Measurements from ENCODE around the gene CELSR1.
"Not testable (repeated sequence)": the region's sequence is repeated elsewhere in the genome, so short reads cannot be mapped to it uniquely, and the experiment has no call there.

Gene CELSR1

DNA sequence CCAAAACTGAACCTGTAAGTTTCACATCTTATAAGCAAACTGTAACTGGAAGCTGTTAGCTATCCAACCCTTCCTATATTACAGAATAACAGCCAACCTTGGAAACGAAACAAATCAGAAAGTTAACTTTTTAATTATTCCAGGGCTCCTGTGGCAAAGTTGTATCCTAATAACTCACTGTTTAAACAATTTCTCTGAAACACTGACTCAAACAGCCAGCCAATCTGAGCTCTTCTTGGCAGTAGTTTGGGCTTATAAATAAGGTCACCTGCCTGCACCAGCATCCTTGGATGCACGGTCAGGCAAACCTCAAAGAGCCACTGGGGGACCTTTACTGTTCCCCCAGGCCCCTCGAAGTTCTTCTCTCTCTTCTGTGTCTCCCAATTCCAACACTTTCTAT lies 5.0 kb downstream of the CELSR1 start:
- DNase-seq (ENCODE audit: low spot score): no peak

DNA sequence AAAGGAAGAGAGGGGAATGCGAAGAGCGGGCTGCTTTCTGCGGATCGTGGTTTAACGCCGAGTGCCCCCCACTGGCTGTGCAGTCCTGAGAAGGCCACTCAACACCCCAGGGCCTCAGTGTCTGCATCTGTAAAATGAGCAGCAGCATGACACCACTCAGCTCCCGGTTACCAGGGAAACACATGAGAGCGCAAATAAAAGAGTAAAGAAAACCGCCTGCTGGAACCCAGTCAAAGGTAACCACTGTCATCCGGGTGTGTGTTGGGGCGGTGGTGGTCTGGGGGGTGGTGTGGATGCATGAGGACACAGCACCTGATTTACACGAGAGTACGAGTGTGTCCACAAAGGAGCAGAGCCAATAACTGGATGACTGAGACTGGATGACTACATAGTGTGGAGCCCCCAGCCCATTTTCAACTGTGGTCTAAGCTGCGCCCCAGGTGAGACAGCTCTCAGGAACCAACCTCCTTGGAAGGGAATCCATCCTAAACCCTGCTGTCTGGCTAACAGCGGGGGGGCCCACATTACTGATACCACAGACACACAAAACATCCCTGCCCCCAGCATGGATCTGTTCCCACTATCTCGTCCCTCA lies 5.7 kb downstream of the CELSR1 start:
- no peak for DNase-seq (ENCODE audit: low spot score)

DNA sequence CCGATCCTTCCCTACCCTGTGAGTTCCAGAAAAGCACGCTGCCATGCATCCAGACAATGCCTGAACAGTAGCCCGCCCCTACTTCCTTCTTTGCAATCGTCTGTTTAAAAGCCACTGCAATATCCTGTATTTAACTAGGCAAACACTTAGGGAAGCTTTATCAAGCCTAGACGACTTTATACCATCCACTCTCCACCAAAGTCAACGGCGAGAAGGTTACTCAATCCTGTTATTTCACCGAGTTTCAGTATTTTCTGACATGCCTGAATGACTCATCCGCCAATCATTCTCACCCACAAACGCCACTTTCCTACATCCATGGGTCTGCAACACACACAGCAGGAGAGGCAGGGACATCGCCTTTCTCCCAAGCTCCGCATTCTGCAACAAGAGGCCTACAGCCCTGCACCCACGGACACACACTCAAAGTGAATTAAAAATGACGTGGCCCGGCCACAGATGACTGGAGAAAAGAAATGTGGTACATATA lies 9.3 kb downstream of the CELSR1 start:
- no peak for DNase-seq (ENCODE audit: low spot score)

DNA sequence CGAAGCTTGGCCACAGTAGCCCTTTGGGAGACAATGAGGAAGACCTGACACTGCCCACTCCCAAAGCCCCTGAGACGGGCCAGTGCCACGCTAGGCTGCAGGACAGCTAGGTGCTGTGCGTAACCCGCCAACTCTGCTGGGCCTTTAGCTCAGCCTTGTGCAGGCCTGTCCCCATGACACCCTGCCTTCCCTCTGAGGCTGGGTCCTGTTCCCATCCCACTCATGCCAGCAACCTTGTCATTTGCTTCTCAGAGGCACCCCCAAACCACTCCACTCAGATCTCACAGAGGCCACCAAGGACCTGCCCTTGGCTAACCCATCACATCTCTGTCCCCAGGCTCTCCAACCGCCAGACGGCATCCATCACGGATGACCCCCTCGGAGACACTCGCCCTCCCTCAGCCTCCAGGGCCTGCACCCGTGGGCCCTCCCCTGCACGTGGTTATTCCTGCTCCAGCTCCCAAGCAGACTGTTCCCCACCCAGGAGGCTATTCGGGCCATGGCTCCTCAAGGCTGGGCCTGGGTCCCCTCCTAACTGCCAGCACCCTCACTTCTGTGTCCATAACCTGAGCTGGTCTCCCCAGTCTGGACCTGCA lies 11.1 kb downstream of the CELSR1 start:
- DNase-seq (ENCODE audit: low spot score): no peak

DNA sequence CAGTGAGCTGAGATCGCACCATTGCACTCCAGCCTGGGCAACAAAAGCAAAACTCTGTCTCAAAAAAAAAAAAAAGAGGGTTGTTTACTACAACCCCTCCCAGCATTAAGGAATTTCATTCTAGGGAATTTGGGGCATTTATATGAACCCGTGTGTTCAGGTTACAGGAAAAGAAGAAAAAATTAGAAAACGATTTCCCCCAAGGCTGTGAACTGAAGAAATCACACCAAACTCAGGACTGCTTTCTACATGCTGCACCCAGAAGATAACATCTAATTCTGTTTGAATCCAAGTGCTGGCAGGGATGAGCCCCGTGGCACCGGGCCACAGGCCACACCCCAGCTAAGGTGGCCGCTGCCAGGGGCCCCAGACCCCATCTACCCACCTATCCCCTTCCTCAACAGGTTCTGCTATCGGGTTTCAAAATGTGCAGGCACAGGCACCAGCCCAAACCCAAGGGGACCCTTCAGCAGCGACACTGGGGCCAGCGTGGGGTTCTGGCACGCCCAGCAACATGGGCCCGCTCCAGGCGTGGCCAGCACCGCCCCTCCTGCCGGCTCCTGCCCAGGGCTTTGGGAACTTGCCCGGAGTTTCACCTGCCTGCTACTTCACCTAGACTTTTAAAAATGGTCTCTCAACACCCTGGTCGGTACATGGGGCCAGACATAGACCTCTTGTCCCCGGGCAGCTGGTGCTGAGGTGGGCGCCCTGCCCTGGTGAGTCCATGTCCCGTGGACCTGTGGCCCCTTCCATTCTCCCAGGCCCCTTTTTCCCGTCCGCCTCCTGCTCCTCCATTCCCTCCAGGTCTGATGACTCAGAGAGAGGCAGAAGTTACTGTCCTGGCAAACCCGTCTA lies 11.8 kb downstream of the CELSR1 start:
- no peak for DNase-seq (ENCODE audit: low spot score)

DNA sequence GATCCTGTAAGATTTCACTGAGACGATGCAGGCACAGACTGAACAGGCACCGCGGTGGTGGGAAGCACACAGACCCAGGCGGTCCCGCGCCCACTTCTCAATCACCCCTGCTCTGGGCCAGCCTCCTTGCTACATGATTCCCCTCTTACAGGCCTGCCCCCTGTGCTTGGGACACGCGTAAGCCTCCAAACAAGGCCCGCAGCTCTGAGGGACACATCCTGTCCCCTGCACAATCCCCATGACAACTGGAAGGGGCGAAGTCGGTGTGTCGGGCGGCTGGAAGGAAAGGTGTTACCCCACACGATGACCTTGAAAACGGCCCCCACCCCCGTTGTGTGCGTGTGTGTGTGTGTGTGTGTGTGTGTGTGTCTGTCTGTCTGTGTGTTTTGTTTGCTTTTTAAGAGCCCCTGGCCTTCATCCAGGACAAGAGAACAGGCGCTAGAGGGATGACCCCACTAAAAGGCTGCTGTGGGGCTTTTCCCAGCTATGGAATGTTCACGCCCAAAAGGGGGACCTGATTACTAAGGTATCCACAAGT lies 13.1 kb downstream of the CELSR1 start:
- DNase-seq (ENCODE audit: low spot score): no peak

DNA sequence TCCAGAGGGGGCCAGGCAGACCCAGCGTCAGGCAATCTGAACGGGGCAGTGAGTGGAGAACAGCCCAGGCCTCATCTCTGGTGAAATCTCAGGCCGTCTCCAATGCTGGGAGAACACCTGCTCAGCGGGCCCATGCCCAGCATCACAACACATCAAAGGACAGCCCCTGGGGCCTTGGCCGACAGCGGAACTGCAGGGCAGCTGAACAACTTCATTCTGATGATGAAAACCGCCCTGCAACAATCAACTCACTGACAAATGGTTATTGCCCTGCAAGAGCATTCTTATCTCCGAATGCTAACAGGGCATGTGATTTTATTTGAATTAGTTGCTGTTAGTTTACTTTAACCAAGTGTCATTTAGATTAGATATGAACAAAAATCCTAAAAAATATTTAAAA lies 14.6 kb downstream of the CELSR1 start:
- peak; percentile 51 for DNase-seq (ENCODE audit: low spot score)

DNA sequence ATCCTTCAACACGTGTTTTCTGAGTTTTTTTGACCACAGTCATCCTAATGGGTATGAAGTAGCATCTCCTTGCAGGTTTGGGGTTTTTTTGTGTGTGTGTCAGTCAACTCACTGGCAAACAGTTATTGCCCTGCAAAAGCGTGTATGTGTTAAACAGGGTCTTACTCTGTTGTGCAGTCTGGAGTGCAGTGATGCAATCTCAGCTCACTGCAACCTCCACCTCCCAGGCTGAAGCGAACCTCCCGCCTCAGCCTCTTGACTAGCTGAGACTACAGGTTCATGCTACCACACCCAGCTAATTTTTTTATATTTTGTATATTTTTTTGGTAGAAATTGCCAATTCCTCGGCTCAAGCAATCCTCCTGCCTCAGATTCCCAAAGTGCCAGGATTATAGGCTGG lies 15.4 kb downstream of the CELSR1 start:
- no peak for DNase-seq (ENCODE audit: low spot score)

DNA sequence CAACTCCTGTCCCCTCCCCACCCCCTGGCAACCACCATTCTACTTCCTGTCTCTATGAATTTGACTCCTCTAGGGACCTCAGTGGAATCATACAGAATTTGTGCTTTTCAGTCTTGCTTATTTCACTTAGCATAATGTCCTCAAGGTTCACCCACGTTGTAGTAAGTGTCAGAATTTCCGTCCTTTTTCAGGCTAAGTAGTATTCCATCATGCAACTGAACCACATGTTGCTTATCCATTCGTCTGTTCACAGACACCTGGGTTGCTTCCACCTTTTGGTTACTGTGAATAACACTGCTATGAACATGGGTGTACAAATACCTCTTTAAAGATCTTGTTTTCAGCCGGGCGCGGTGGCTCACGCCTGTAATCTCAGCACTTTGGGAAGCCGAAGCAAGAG lies 16.5 kb downstream of the CELSR1 start:
- DNase-seq (ENCODE audit: low spot score): no peak

DNA sequence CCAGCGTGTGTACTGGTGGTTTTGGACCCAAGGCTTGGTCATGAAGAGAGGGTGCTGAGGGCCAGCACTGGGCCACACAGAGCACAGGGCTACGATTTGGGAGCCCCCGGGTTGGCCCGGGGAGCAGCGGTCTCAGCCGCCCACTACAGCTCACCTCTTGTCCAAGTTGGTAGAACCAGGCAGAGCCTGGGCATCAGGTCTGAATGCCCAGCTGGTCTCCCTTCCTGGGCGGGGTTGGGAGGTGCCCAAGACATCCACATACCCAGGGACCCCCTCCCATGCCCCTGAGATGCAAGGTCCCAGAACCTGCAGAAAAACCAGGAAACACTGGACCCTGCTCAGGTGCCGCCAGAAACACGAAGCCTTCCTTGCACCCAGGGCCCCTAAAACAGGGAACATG lies 18.0 kb downstream of the CELSR1 start:
- DNase-seq (ENCODE audit: low spot score): no peak

DNA sequence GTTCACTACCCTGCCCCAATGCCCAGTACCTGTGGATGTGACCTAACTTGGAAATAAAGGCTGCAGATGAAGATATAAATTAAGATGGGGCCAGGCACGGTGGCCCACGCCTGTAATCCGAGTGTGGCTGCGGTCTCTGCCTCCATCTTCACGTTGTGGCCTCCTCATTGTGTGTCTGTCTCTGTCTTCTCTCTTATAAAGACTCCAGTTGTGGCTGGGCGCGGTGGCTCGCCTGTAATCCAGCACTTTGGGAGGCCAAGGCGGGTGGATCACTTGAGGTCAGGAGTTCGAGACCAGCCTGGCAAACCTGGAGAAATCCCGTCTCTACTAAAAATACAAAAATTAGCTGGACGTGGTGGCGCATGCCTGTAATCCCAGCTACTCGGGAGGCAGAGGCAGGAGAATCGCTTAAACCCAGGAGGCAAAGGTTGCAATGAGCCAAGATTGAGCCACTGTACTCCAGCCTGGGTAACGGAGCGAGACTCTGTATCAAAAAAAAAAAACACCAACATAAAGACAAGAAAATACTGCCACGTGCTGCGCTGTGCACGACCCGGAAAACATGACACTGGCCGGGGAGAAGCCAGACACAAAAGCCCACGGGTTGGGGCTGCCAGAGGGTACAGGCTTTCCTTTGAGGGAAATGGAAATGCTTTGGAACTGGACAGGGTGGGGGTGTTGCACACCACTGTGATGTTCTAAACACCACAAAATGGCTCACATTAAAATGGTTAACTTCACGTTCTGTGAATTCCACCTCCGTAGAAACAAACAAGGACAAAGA lies 18.7 kb downstream of the CELSR1 start:
- DNase-seq (ENCODE audit: low spot score): no peak

DNA sequence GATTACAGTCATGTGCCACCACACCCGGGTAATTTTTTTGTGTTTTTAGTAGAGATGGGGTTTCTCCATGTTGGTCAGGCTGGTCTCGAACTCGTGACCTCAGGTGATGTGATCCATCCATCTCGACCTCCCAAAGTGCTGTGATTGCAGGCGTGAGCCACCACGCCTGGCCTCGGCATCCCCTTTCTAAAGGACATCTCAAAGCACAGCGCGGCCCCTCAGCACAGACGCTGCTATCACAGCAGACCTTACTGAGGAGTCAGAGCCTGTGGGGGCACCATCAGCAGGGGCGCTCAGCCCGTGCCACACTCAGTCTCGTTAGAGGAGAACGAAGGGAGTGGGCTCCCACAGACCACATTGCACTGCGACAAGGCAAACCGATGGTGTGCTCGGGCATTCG lies 19.4 kb downstream of the CELSR1 start:
- DNase-seq (ENCODE audit: low spot score): no peak

DNA sequence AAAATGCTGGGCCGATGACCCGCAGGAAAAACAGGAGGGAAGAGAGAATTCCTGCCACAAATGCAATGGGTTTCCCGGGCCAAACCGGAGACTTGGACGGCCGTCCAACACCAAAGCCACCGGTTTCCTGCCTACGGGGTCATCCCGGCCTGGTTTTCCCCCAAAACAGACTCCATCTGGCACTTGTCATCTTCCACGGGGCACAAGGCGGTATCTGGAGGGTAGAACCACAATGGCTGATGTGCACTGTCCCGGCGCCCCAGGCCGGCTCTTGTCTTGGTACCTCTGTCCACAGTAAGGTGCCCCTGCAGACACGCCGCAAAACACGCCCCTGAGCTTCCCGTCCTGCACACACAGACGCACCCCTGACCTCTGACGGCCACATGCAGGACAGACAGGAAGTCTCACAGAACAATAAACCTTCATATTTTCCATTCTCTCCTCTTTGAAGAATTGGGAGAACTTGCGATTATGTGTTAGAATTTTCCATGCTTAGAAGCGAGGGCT lies 20.1 kb downstream of the CELSR1 start:
- no peak for DNase-seq (ENCODE audit: low spot score)

DNA sequence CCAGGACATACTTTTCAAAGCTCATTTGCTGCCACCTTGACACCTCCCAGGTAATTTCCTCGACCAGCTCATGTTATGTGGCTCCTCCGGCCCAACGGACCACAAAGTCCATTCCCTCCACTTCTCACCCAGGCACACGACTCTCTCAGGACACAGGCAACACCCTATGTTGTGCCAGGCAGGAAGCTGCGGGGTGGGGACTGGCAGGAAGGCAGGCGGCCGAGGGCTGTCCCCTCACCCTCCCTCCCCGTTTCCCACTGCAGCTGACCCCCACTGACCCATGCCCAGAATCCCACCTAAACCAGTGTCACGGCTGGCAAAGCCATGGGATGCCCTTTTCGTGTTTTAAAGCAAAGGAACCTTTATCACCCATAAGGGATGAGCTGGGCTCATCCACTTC lies 20.8 kb downstream of the CELSR1 start:
- no peak for DNase-seq (ENCODE audit: low spot score)

DNA sequence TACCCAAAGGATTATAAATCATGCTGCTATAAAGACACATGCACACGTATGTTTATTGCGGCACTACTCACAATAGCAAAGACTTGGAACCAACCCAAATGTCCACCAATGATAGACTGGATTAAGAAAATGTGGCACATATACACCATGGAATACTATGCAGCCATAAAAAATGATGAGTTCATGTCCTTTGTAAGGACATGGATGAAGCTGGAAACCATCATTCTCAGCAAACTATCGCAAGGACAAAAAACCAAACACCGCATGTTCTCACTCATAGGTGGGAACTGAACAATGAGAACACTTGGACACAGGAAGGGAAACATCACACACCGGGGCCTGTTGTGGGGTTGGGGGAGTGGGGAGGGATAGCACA lies 21.3 kb downstream of the CELSR1 start:
- DNase-seq (ENCODE audit: low spot score): not testable (repeated sequence)

DNA sequence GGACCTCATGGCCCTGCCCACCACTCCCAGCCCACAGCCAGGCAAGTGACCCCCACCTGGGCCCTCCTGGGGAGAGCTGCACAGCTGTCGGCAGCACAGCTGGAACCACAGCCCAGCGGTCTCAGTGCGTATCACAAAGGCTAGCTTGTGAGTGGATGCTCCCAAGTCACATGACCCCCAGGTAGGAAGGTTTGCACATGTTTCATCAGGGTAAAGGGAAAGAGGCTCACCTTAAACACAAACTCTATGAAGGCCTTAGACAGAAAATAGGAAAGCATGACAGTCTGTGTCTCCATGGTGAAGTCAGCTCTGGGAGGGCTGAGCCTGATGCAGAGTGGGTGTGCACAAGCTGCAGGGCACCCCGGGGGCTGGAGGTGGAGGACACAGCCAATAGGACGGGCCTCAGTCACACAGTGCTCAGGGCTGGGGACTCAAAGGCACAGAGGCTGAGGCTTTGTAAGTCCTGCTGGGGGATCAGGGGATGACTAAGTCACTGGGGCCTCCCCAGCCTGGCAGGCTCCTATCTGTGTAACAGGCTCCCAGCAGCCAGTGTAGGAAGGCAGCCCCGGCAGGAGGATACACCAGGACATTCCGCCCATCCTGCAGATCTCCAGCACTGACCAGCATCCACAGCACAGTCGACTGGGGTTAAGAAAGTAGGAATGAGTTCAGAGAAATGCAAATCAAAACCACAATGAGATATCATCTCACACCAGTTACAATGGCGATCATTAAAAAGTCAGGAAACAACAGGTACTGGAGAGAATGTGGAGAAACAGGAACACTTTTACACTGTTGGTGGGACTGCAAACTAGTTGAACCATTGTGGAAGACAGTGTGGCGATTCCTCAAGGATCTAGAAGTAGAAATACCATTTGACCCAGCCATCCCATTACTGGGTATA lies 22.0 kb downstream of the CELSR1 start:
- DNase-seq (ENCODE audit: low spot score): peak; percentile 52

DNA sequence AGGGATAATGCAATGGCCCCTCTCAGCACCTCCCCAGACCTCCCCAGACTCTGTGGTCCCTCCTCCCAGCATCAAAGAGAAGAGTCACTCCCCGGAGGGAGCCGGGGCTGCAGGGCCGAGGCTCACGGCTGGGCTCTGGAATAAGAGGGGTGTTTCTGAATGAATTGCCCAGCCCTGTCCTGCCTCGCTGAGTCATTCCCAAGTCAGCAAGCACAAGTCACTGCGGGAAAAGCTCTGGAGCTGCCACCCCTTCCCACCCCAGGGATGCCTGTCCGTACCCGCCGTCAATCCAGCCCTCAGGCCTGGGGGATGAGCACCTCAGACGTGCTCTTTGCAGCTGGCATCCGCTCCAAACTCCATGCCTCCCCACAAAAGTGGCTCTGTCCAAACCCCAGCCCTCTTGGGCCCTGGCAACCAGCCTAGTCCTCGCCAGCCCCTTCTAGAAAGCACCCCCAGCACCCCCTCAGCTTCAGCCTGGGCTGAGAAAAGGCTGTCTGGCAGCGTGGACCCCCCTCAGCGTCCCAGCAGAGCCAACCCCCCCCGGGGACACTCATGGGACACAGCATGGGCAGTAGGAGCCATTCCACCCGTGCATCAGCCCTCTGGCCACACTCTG lies 22.7 kb downstream of the CELSR1 start:
- DNase-seq (ENCODE audit: low spot score): peak; percentile 47

DNA sequence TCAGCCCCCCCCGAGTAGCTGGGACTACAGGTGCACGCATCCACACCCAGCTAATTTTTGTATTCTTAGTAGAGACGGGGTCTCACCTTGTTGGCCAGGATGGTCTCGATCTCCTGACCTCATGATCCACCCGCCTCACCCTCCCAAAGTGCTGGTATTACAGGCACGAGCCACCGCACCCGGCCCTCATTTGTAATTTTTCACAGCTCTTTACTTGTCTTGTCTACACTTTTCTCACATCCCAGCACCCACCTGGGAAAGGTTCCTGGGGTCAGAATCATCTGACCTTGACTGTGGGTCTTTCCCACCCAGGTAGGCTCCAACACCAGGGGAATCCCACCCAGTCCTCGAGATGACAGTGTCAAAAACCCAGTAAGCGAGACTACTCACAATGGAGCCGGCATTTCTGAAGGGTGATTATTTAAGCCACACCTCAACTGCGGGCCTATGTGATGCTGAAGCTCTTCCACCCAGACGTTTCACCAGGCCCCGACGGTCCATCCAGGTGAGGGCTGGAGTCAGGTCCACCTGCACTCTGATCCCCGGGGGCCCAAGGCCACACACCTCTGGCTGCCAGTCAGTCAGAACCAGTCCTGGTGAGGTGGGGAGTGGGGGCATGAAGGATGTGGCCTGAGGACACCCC lies 23.4 kb downstream of the CELSR1 start:
- no peak for DNase-seq (ENCODE audit: low spot score)

DNA sequence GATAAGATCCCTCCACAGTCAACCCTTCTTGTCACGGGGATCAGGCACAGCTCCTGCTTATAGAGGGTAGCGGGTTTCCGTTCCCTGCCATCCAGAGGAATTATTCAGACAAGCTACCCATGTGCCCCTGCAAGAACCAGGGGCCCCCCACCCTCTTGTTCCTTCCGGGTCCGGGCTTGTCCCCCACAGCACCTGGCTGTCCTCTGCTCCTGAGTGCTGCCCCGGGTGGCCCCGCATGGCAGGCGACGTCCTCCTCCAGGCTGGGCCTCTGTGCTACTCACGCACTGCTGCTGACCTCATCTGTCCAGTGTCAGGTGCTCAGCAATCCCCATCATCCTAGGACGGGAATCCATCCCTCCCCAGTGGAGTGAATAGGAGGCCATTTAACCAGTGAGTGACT lies 24.7 kb downstream of the CELSR1 start:
- no peak for DNase-seq (ENCODE audit: low spot score)

DNA sequence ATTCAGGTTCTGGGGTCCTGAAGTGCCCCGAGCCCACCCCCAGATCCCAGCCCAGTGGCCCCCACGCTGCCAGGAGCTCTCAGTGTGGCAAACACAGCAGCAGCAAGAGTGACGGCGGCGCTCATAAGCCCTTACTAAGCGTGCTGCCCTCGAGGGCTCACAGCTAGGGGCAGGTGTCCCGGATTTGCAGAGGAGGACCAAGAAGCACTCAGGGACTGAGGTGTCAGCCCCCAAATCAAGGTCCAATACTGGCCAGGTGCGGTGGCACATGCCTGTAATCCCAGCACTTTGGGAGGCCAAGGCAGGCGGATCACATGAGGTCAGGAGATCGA lies 25.4 kb downstream of the CELSR1 start:
- no peak for DNase-seq (ENCODE audit: low spot score)
